ENCODE results near the gene STRBP.

GRCh38 chr9:123220127-123220526, 48.3 kb downstream of the STRBP start:
- TF ChIP-seq CTCF (IDR thresholded peaks at IDR 0.05) (no peak), POLR2AphosphoS5 (IDR thresholded peaks at IDR 0.05; ENCODE audit: low read depth, low read length) (no peak), TCF7L2 (IDR thresholded peaks at IDR 0.05; ENCODE audit: low read depth, low read length) (no peak), SIN3A (IDR thresholded peaks at IDR 0.05; ENCODE audit: borderline replicate concordance, insufficient read depth, low read depth, low read length) (no peak)
- TF ChIP-seq, protein P1, sequence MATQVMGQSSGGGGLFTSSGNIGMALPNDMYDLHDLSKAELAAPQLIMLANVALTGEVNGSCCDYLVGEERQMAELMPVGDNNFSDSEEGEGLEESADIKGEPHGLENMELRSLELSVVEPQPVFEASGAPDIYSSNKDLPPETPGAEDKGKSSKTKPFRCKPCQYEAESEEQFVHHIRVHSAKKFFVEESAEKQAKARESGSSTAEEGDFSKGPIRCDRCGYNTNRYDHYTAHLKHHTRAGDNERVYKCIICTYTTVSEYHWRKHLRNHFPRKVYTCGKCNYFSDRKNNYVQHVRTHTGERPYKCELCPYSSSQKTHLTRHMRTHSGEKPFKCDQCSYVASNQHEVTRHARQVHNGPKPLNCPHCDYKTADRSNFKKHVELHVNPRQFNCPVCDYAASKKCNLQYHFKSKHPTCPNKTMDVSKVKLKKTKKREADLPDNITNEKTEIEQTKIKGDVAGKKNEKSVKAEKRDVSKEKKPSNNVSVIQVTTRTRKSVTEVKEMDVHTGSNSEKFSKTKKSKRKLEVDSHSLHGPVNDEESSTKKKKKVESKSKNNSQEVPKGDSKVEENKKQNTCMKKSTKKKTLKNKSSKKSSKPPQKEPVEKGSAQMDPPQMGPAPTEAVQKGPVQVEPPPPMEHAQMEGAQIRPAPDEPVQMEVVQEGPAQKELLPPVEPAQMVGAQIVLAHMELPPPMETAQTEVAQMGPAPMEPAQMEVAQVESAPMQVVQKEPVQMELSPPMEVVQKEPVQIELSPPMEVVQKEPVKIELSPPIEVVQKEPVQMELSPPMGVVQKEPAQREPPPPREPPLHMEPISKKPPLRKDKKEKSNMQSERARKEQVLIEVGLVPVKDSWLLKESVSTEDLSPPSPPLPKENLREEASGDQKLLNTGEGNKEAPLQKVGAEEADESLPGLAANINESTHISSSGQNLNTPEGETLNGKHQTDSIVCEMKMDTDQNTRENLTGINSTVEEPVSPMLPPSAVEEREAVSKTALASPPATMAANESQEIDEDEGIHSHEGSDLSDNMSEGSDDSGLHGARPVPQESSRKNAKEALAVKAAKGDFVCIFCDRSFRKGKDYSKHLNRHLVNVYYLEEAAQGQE (IDR thresholded peaks at IDR 0.05; ENCODE audit: insufficient read depth in 1 of 2, low read depth in 2 of 2, low read length in 1 of 2), result no peak

Measured in Panc1 (cell line).